ENCODE measurements around the gene MEX3D.

DNA sequence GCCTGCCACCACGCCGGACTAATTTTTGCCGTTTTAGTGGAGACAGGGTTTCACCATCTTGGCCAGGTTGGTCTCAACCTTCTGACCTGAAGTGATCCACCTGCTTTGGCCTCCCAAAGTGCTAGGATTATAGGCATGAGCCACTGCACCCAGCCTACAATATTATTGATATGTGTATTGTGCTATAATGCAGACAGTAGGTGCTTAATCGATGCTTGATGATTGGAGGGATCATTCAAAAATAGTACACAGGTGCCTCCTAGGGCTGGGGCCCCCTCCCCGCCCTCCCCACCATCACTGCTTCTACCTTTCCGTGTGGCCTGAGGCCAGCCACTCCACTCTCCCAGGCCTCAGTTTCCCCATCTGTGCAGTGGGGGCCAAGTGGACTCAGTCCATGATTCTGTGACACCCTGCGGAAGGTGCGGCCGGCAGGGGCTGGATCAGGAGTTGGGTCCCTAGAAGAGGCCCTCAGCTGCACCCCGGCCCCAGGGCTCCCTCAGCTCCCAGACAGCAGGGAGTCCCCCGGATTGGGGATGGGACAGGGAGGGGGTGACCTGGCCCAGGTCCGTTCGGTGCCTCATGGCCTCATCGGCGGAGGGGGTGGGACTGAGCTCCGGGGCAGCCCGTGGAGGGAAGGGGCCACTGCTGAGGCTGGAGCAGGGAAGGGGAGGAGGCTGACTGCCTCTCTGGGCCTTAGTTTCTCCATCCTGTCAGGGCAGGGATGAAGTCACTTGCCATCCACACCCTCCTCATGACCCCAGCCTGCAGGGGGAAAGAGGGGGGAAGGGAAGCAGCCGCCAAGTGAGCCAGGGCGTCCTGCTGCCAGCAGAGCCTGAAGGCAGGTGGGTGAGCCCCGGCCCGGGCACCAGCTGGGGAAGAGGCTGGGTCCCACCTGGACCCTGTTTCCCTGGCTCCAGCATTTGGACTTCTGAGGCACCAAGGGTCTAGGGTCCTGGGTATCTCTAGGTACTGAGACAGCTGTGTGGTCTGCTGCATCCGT, 56.5 kb downstream of the MEX3D start:
- TF ChIP-seq, protein P1, sequence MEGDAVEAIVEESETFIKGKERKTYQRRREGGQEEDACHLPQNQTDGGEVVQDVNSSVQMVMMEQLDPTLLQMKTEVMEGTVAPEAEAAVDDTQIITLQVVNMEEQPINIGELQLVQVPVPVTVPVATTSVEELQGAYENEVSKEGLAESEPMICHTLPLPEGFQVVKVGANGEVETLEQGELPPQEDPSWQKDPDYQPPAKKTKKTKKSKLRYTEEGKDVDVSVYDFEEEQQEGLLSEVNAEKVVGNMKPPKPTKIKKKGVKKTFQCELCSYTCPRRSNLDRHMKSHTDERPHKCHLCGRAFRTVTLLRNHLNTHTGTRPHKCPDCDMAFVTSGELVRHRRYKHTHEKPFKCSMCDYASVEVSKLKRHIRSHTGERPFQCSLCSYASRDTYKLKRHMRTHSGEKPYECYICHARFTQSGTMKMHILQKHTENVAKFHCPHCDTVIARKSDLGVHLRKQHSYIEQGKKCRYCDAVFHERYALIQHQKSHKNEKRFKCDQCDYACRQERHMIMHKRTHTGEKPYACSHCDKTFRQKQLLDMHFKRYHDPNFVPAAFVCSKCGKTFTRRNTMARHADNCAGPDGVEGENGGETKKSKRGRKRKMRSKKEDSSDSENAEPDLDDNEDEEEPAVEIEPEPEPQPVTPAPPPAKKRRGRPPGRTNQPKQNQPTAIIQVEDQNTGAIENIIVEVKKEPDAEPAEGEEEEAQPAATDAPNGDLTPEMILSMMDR (IDR thresholded peaks at IDR 0.05) = no peak
- TF ChIP-seq EP300 (IDR thresholded peaks at IDR 0.05) = no peak
- no peak for TF ChIP-seq POLR2A (IDR thresholded peaks at IDR 0.05)

All from ovary (tissue), 3 donors.